Kidney epithelial cell (primary cell): ENCODE data around the gene CDH23. TPM values are rescaled to one million over a fixed set of nuclear protein-coding genes. Genes with fewer than 3 reads are reported as not detected.

Source experiments
- DNase-seq: peaks from one replicate; pipeline ENCODE4 v3.0.0-alpha.2; 2010; ENCODE audit warnings: low read depth
- H3K27me3 ChIP-seq: 2 replicates; pipeline ENCODE4 v1.6.0; 2011; ENCODE audit warnings: low read length; ENCODE audit not compliant: control insufficient read depth, insufficient read depth
- H3K36me3 ChIP-seq: 2 replicates; pipeline ENCODE4 v1.5.1; 2011; ENCODE audit warnings: low read length; ENCODE audit not compliant: control insufficient read depth, insufficient read depth
- H3K4me3 ChIP-seq: 2 replicates; pipeline ENCODE4 v1.5.1; 2011; ENCODE audit warnings: low read depth, mild to moderate bottlenecking, control low read depth, low read length
- total RNA-seq: library from RNA; depleted of rRNA; stranded (reverse); fragments of >200 nt; gene quantifications from 2 replicates; pipeline ENCODE4 v1.2.3, GENCODE V29; 2015
- TF ChIP-seq, protein P1 (sequence below): IDR thresholded peaks from 2 replicates; pipeline ENCODE4 v1.5.1; 2011; ENCODE audit warnings: mild to moderate bottlenecking, moderate library complexity, low read length, control low read depth, inconsistent platforms; ENCODE audit not compliant: insufficient read depth, poor library complexity, severe bottlenecking

Gene CDH23
- total RNA-seq, 1 donor from 2014 or later: 0.04 TPM

DNA sequence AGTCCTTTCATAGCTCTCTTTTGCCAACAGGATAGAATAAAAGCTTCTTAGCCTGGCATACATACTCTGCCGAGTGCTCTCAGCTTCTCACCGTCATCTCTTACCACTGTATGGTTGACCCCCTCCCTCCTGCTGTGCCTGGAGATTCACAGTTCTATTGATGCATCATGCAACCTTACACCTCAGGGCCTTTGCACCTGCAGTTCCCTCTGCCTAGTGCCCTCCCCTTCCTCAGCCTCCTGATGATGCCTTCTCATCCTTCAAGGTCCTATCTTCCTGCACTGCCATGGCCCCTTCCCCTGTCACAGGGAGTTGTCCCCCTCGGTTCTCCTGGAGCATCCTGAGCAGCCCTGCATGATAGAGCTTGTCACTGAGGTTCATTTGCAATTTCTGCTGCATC, 81.5 kb downstream of the CDH23 start:
- Histone ChIP-seq H3K4me3 (no peak overlapping the region), H3K36me3 (no peaks in the 10 kb centered on the region), H3K27me3 (peaks cover 28% of the 10 kb centered on the region)
- no peak for DNase-seq
- TF ChIP-seq, protein P1, sequence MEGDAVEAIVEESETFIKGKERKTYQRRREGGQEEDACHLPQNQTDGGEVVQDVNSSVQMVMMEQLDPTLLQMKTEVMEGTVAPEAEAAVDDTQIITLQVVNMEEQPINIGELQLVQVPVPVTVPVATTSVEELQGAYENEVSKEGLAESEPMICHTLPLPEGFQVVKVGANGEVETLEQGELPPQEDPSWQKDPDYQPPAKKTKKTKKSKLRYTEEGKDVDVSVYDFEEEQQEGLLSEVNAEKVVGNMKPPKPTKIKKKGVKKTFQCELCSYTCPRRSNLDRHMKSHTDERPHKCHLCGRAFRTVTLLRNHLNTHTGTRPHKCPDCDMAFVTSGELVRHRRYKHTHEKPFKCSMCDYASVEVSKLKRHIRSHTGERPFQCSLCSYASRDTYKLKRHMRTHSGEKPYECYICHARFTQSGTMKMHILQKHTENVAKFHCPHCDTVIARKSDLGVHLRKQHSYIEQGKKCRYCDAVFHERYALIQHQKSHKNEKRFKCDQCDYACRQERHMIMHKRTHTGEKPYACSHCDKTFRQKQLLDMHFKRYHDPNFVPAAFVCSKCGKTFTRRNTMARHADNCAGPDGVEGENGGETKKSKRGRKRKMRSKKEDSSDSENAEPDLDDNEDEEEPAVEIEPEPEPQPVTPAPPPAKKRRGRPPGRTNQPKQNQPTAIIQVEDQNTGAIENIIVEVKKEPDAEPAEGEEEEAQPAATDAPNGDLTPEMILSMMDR: no peak

DNA sequence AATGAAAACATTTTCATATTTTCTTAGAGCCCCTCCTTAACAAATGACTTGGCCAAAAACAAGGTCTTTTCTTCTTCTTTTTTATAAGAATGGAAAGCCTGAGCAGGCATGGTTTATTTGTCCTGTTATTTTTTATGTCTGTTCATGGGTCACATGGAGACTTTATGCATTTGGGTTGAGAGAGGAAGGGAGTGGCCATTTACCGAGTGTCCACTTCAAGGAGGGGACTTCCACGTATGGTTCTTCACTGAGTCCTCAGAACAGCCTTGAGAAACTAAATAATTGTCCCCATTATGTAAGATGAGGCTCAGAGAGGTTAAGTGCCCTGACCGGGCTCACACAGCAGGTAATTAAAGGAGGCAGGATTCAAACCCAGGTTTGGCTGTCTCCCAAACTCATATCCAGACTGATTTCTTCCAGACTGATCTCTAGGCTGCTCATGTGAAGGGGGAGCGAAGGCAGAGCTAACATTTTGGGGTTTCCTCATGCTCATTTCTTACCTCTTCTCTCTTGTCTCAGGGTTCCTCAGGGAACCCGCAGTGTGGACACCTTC, 82.2 kb downstream of the CDH23 start:
- no peaks in the 10 kb centered on the region for H3K36me3 ChIP-seq
- no peak overlapping the region for H3K4me3 ChIP-seq
- DNase-seq: no peak
- H3K27me3 ChIP-seq: peaks cover 29% of the 10 kb centered on the region
- TF ChIP-seq, protein P1: no peak

DNA sequence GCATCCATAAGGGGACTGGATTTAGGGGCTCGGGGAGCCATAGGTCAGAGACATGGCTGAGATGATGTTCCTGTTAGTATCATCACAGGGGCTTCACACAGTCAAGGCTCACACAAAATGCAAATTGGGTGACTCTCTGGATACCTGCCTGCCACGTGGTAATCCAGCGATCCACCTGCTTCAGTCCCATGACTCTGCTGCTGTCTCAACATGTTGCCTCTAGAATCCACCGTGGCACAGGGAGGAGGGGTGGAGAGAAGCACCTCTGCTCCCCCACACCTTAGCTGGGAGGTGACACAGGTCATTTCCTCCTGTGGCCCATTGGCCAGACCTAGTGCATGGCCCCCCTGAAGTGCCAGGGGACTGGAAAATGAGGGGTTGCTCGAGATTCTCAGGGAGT, 83.1 kb downstream of the CDH23 start:
- Histone ChIP-seq H3K36me3 (no peaks in the 10 kb centered on the region), H3K4me3 (no peak overlapping the region), H3K27me3 (peaks cover 31% of the 10 kb centered on the region)
- TF ChIP-seq, protein P1: no peak
- DNase-seq: no peak

DNA sequence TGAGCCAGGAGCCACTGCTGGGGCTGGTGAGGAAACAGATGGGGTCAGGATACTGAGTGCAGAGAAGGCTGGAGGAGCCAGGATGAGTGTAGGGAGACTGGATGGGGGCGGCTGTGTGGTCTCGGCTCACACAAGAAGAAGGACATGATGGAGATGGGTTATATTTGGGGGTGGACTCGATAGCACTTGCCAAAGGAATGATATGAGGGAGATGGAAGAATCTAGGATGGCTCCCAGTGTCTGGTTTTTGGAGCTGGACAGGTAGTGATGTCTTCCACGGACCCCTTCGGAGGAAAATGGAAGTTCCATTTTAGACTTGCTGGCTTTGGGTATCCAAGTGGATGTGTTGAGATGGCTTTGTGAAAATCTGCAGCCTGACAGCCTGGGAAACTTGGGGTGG, 83.9 kb downstream of the CDH23 start:
- Histone ChIP-seq H3K27me3 (peaks cover 28% of the 10 kb centered on the region), H3K4me3 (no peak overlapping the region), H3K36me3 (no peaks in the 10 kb centered on the region)
- TF ChIP-seq, protein P1: no peak
- no peak for DNase-seq

DNA sequence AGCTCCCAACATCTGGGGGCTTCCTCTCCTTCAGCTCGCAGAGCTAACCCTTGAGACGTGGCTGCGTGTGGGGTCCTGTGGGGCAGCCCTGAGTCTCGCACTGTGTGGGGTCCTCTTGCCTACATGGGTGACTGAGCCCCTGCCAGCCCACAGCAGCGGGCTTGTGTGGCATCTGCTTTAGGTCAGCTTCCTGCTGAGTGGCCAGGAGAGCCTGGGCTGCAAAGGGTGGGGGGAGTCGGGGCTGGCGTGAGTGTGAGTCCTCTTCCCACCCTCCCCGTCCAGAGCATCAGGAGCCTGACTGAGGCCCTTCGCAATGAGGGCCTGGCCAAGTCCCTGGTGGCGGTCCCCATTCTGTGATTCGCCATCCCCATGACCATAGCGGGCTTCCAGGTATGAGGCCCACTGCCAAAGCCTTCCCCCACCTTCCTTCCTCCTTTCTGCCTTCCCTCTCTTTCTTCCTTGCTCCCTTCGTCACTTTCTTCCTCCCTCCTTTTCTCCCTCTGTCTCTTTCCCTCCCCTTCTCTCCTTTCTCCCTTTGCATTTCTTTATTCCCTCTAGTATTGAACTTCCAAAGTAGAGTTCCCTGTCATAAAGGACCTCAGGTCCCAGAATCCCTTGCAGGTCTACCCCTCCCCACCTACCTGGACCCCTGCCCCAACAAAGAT, 85.2 kb downstream of the CDH23 start:
- DNase-seq: no peak
- TF ChIP-seq, protein P1: no peak
- no peaks in the 10 kb centered on the region for H3K36me3 ChIP-seq
- no peak overlapping the region for H3K4me3 ChIP-seq
- H3K27me3 ChIP-seq: peaks cover 24% of the 10 kb centered on the region

DNA sequence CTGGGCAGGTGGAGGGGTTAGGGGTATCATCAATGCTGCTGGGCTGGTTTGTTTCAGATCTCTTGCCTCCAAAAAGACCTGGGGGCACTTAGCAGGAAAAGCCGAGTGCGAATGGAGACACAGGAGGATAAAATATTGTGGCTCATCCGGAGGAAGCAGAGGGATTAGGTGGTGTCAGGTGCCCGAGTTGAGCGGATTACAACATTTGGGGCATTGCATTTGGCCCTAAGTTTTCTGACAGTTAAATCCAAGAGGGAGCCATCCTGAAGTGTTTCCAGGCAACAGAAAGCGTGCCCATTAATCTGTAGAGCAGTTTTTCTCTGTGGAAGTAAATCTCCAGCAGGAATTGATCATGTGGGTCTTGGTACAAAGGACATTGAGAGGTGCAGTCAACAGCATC, 85.9 kb downstream of the CDH23 start:
- Histone ChIP-seq H3K4me3 (no peak overlapping the region), H3K36me3 (no peaks in the 10 kb centered on the region), H3K27me3 (peaks cover 21% of the 10 kb centered on the region)
- TF ChIP-seq, protein P1: no peak
- no peak for DNase-seq
